MM.1S (cell line): Measurements from ENCODE around the gene KCNQ1.

ENCODE experiments used
- DNase-seq: peaks from one replicate; pipeline ENCODE4 v3.0.0-alpha.2; 2015
- H2AFZ ChIP-seq: fragments of 300-600 bp; sonication (generic); 2 replicates; pipeline ENCODE4 v1.6.0; 2016; ENCODE audit warnings: antibody characterized with exemption, low read length
- H3F3A ChIP-seq: fragments of 300-600 bp; sonication (generic); 2 replicates; pipeline ENCODE4 v1.6.1; 2016; ENCODE audit warnings: mild to moderate bottlenecking, antibody characterized with exemption, low read length, moderate library complexity, mixed read lengths; ENCODE audit not compliant: insufficient read depth
- H3K27ac ChIP-seq: fragments of 300-600 bp; sonication (generic); 2 replicates; pipeline ENCODE4 v1.5.1; 2016; ENCODE audit warnings: mild to moderate bottlenecking, low read length
- H3K27me3 ChIP-seq: fragments of 300-600 bp; sonication (generic); replicated peaks from 2 replicates; pipeline ENCODE4 v1.6.0; 2016; ENCODE audit warnings: low read length; ENCODE audit not compliant: insufficient read depth
- H3K36me3 ChIP-seq: fragments of 300-600 bp; sonication (generic); replicated peaks from 2 replicates; pipeline ENCODE4 v1.6.1; 2016; ENCODE audit warnings: mild to moderate bottlenecking, low read length, mixed read lengths; ENCODE audit not compliant: insufficient read depth
- H3K4me1 ChIP-seq: fragments of 300-600 bp; sonication (generic); 2 replicates; pipeline ENCODE4 v1.6.1; 2016; ENCODE audit warnings: low read length, mixed read lengths
- H3K4me2 ChIP-seq: fragments of 300-600 bp; sonication (generic); 2 replicates; pipeline ENCODE4 v1.6.0; 2016; ENCODE audit warnings: low read depth, low read length
- H3K4me3 ChIP-seq: fragments of 300-600 bp; sonication (generic); 2 replicates; pipeline ENCODE4 v1.5.1; 2016; ENCODE audit warnings: low read length, mixed read lengths
- H3K79me2 ChIP-seq: fragments of 300-600 bp; sonication (generic); 2 replicates; pipeline ENCODE4 v1.6.1; 2016; ENCODE audit warnings: mixed run types, low read length, mixed read lengths
- H3K9ac ChIP-seq: fragments of 300-600 bp; sonication (generic); 2 replicates; pipeline ENCODE4 v1.6.1; 2016; ENCODE audit warnings: low read length, mixed read lengths
- H3K9me2 ChIP-seq: fragments of 300-600 bp; sonication (generic); replicated peaks from 2 replicates; pipeline ENCODE4 v1.6.1; 2016; ENCODE audit warnings: mild to moderate bottlenecking, low read length, mixed read lengths; ENCODE audit not compliant: insufficient read depth
- H3K9me3 ChIP-seq: fragments of 300-600 bp; sonication (generic); replicated peaks from 2 replicates; pipeline ENCODE4 v1.6.1; 2016; ENCODE audit warnings: mild to moderate bottlenecking, low read length, mixed read lengths; ENCODE audit not compliant: insufficient read depth
- H4K20me1 ChIP-seq: fragments of 300-600 bp; sonication (generic); 2 replicates; pipeline ENCODE4 v1.6.1; 2016; ENCODE audit warnings: mild to moderate bottlenecking, low read length, moderate library complexity, mixed read lengths; ENCODE audit not compliant: insufficient read depth
- EZH2 ChIP-seq: fragments of 300-600 bp; sonication (generic); optimal IDR thresholded peaks from 2 replicates; pipeline ENCODE3; 2017; ENCODE audit warnings: low read depth, mild to moderate bottlenecking, antibody characterized with exemption, low read length, mixed read lengths
- EZH2phosphoT487 ChIP-seq: fragments of 300-600 bp; sonication (generic); IDR thresholded peaks from 2 replicates; pipeline ENCODE4 v1.6.1; 2018; ENCODE audit warnings: antibody characterized with exemption, low read length
- TF ChIP-seq, protein P1 (sequence below): fragments of 300-600 bp; sonication (generic); IDR thresholded peaks from 2 replicates; pipeline ENCODE4 v1.5.1; 2016; ENCODE audit warnings: antibody characterized with exemption, low read length, mixed read lengths

The KCNQ1 gene

GRCh38 chr11:2878782-2879181 is 434.0 kb downstream of the KCNQ1 start:
- no peaks in the 10 kb centered on the region for H3K9me3 ChIP-seq
- H4K20me1 ChIP-seq = no peaks in the 10 kb centered on the region

GRCh38 chr11:2880646-2881045 is 435.8 kb downstream of the KCNQ1 start:
- no peak overlapping the region for H3K4me2 ChIP-seq
- TF ChIP-seq EZH2phosphoT487 (no peak), EZH2 (no peak)
- H3K27ac ChIP-seq = no peak overlapping the region
- no peaks in the 10 kb centered on the region for H3K4me1 ChIP-seq
- H3K4me3 ChIP-seq = no peak overlapping the region
- H3K9me2 ChIP-seq = no peaks in the 10 kb centered on the region
- no peak overlapping the region for H3K9ac ChIP-seq
- H2AFZ ChIP-seq = no peak overlapping the region
- H3K79me2 ChIP-seq = no peaks in the 10 kb centered on the region
- peaks cover 17% of the 10 kb centered on the region for H3K27me3 ChIP-seq
- DNase-seq = no peak
- no peaks in the 10 kb centered on the region for H3K36me3 ChIP-seq
- no peaks in the 10 kb centered on the region for H3K9me3 ChIP-seq
- no peaks in the 10 kb centered on the region for H4K20me1 ChIP-seq
- H3F3A ChIP-seq = 0 out of 2 replicates have a peak, but pooled peaks cover 10% of the 10 kb centered on the region

More at GRCh38 chr11:2878782-2879181, 434.0 kb downstream of the KCNQ1 start:
- Histone ChIP-seq H3F3A (0 out of 2 replicates have a peak, but pooled peaks cover 9% of the 10 kb centered on the region), H3K9ac (no peak overlapping the region), H3K27ac (no peak overlapping the region), H3K9me2 (no peaks in the 10 kb centered on the region), H3K27me3 (peaks cover 16% of the 10 kb centered on the region), H3K4me3 (no peak overlapping the region), H3K36me3 (no peaks in the 10 kb centered on the region), H3K79me2 (no peaks in the 10 kb centered on the region), H2AFZ (no peak overlapping the region), H3K4me1 (no peaks in the 10 kb centered on the region), H3K4me2 (no peak overlapping the region)
- TF ChIP-seq, protein P1, sequence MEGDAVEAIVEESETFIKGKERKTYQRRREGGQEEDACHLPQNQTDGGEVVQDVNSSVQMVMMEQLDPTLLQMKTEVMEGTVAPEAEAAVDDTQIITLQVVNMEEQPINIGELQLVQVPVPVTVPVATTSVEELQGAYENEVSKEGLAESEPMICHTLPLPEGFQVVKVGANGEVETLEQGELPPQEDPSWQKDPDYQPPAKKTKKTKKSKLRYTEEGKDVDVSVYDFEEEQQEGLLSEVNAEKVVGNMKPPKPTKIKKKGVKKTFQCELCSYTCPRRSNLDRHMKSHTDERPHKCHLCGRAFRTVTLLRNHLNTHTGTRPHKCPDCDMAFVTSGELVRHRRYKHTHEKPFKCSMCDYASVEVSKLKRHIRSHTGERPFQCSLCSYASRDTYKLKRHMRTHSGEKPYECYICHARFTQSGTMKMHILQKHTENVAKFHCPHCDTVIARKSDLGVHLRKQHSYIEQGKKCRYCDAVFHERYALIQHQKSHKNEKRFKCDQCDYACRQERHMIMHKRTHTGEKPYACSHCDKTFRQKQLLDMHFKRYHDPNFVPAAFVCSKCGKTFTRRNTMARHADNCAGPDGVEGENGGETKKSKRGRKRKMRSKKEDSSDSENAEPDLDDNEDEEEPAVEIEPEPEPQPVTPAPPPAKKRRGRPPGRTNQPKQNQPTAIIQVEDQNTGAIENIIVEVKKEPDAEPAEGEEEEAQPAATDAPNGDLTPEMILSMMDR = no peak
- no peak for TF ChIP-seq EZH2phosphoT487
- no peak for TF ChIP-seq EZH2
- DNase-seq = no peak

- Histone ChIP-seq H3K27me3 (peaks cover 17% of the 10 kb centered on the region), H3K36me3 (no peaks in the 10 kb centered on the region), H3F3A (0 out of 2 replicates have a peak, but pooled peaks cover 10% of the 10 kb centered on the region), H3K9me3 (no peaks in the 10 kb centered on the region), H3K79me2 (no peaks in the 10 kb centered on the region), H3K4me3 (no peak overlapping the region), H3K27ac (no peak overlapping the region), H3K4me2 (no peak overlapping the region), H4K20me1 (no peaks in the 10 kb centered on the region), H2AFZ (no peak overlapping the region), H3K9ac (no peak overlapping the region), H3K4me1 (no peaks in the 10 kb centered on the region), H3K9me2 (no peaks in the 10 kb centered on the region)
- no peak for DNase-seq
- TF ChIP-seq EZH2phosphoT487 (no peak), EZH2 (no peak)
- TF ChIP-seq, protein P1 = no peak
Measured at GRCh38 chr11:2881076-2881980, 436.5 kb downstream of the KCNQ1 start.

DNA sequence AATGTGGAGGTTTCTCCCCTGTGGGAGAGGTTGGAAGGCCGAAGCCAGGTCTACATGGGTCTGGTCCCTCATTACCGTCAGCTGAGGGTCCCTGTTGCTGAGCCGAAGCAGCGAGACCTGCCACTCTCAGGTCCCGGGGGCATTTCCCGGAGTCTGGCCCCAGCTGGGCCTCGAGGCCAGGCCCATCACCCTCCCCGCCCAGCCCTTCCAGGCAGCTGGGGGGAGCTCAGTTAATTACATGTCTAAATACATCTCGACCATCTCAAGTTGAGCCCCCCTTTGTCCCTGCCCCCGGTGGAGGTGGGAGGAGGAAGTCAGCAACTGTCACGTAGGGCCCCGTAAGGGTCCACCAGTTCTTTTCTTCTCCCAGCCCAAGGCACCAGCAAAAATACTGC is 437.2 kb downstream of the KCNQ1 start:
- H3K27ac ChIP-seq = no peak overlapping the region
- no peaks in the 10 kb centered on the region for H3K79me2 ChIP-seq
- H3K4me2 ChIP-seq = no peak overlapping the region
- no peaks in the 10 kb centered on the region for H3K9me3 ChIP-seq
- H3K4me1 ChIP-seq = no peaks in the 10 kb centered on the region
- TF ChIP-seq EZH2phosphoT487 = no peak
- TF ChIP-seq EZH2 = no peak
- TF ChIP-seq, protein P1 = no peak
- no peak overlapping the region for H2AFZ ChIP-seq
- H3K9ac ChIP-seq = no peak overlapping the region
- H3K27me3 ChIP-seq = peaks cover 21% of the 10 kb centered on the region
- H3K36me3 ChIP-seq = no peaks in the 10 kb centered on the region
- no peaks in the 10 kb centered on the region for H3K9me2 ChIP-seq
- H4K20me1 ChIP-seq = no peaks in the 10 kb centered on the region
- 0 out of 2 replicates have a peak, but pooled peaks cover 10% of the 10 kb centered on the region for H3F3A ChIP-seq
- no peak for DNase-seq
- H3K4me3 ChIP-seq = no peak overlapping the region
